PFSK-1 (cell line): ENCODE data around the gene KIAA1328.

Experiments used
- FOXP2 ChIP-seq: optimal IDR thresholded peaks from 2 replicates; pipeline ENCODE3; 2011; ENCODE audit warnings: borderline replicate concordance, control low read depth, inconsistent platforms; ENCODE audit not compliant: insufficient read depth; ENCODE audit errors: extremely low read length, extremely low read depth
- POLR2AphosphoS5 ChIP-seq: IDR thresholded peaks from 2 replicates; pipeline ENCODE4 v1.6.1; 2012; ENCODE audit warnings: low read depth, mild to moderate bottlenecking, control low read depth, low read length, moderate library complexity
- SIN3A ChIP-seq: IDR thresholded peaks from 2 replicates; pipeline ENCODE4 v1.6.1; 2012; ENCODE audit warnings: mild to moderate bottlenecking, low read length, moderate library complexity, borderline replicate concordance; ENCODE audit not compliant: insufficient read depth
- TAF1 ChIP-seq: IDR thresholded peaks from 2 replicates; pipeline ENCODE4 v1.6.1; 2012; ENCODE audit warnings: low read length, control low read depth, borderline replicate concordance; ENCODE audit not compliant: insufficient read depth
- TF ChIP-seq, protein P1 (sequence below), 2 experiments: IDR thresholded peaks; 2 replicates each; pipeline versions ENCODE4 v1.6.1 to v1.8.0; 2011 to 2012; ENCODE audit warnings: low read depth in 2 of 2, low read length in 2 of 2, control low read depth in 1 of 2, inconsistent platforms in 1 of 2, mild to moderate bottlenecking in 1 of 2, moderate library complexity in 1 of 2; ENCODE audit not compliant: insufficient read depth in 1 of 2

The KIAA1328 gene

DNA sequence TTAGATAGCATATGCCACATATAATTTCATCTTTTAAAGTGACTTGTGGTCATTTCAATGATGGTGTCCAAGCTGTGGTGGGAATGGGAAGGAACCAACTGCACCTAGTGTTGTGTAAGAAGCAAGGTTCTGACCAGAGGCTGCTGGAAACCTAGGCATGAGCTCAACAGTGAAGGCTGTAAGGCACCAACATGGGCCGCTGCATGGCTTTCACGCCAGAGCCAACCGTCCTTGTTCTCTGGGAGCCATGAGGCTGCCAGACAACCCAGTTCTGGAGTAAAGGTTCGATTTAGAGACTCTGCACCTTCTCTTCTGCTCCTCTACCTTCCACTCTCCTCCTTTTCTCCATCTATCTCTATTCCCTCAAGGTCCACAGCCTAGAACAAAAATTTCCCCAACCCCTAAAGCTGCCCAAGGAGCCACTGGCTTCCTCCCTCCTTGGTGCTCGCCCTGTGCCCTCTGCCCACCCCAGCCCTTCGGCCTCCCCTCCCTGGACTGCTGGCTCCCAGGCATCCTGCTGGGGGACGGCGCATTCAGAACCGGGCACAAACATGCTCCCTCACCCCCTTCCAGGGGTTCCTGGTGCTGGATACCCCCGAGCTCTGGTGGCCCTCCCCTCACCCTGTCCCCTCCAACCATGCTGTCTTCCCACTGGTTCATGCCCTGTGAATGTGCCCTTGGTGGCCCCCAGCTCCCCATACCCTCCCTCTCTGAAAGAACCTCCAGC is 431.6 kb downstream of the KIAA1328 start:
- TF ChIP-seq, protein P1, sequence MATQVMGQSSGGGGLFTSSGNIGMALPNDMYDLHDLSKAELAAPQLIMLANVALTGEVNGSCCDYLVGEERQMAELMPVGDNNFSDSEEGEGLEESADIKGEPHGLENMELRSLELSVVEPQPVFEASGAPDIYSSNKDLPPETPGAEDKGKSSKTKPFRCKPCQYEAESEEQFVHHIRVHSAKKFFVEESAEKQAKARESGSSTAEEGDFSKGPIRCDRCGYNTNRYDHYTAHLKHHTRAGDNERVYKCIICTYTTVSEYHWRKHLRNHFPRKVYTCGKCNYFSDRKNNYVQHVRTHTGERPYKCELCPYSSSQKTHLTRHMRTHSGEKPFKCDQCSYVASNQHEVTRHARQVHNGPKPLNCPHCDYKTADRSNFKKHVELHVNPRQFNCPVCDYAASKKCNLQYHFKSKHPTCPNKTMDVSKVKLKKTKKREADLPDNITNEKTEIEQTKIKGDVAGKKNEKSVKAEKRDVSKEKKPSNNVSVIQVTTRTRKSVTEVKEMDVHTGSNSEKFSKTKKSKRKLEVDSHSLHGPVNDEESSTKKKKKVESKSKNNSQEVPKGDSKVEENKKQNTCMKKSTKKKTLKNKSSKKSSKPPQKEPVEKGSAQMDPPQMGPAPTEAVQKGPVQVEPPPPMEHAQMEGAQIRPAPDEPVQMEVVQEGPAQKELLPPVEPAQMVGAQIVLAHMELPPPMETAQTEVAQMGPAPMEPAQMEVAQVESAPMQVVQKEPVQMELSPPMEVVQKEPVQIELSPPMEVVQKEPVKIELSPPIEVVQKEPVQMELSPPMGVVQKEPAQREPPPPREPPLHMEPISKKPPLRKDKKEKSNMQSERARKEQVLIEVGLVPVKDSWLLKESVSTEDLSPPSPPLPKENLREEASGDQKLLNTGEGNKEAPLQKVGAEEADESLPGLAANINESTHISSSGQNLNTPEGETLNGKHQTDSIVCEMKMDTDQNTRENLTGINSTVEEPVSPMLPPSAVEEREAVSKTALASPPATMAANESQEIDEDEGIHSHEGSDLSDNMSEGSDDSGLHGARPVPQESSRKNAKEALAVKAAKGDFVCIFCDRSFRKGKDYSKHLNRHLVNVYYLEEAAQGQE (IDR thresholded peaks at IDR 0.05; ENCODE audit: insufficient read depth in 1 of 2, low read depth in 2 of 2, low read length in 2 of 2): no peak
- TF ChIP-seq POLR2AphosphoS5: no peak
- no peak for TF ChIP-seq FOXP2
- no peak for TF ChIP-seq TAF1
- TF ChIP-seq SIN3A: no peak

GRCh38 chr18:37261246-37261840 is 432.4 kb downstream of the KIAA1328 start:
- TF ChIP-seq FOXP2 (no peak), POLR2AphosphoS5 (no peak), TAF1 (no peak), SIN3A (no peak)
- TF ChIP-seq, protein P1 (IDR thresholded peaks at IDR 0.05; ENCODE audit: insufficient read depth in 1 of 2, low read depth in 2 of 2, low read length in 2 of 2): no peak

DNA sequence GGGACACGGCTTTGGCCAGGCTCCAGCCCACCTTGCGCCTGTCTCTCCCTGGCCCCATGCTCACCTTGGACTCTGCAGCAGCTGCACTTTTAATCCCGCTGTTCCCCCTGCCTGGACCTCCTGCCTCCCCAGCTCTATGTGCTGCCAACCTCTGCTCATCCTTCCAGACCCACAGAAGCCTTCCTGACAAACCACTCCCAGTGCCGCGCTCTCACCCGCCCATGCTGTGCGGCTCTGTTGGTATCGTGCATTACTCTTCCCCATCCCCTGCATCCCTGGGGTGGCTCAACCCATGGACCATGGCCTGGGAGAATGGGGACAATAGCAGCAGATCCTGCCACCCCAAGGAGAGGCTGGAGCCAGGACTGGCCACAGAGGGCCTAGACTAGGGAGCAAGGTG is 433.1 kb downstream of the KIAA1328 start:
- TF ChIP-seq, protein P1 (IDR thresholded peaks at IDR 0.05; ENCODE audit: insufficient read depth in 1 of 2, low read depth in 2 of 2, low read length in 2 of 2): no peak
- TF ChIP-seq SIN3A (no peak), FOXP2 (no peak), TAF1 (no peak), POLR2AphosphoS5 (no peak)

GRCh38 chr18:37264956-37265355 is 436.0 kb downstream of the KIAA1328 start:
- TF ChIP-seq POLR2AphosphoS5: no peak
- no peak for TF ChIP-seq TAF1
- TF ChIP-seq FOXP2: no peak
- no peak for TF ChIP-seq SIN3A
- TF ChIP-seq, protein P1 (IDR thresholded peaks at IDR 0.05; ENCODE audit: insufficient read depth in 1 of 2, low read depth in 2 of 2, low read length in 2 of 2): no peak
